HG02759 (cell line): Measurements from ENCODE around the gene GPX7.

Experiments
- ATAC-seq: cut with Tn5 transposase; IDR thresholded peaks from one replicate; pipeline ENCODE4 v1.9.1; 2021; ENCODE audit warnings: mild to moderate bottlenecking, moderate library complexity; ENCODE audit not compliant: unreplicated experiment

Gene GPX7

GRCh38 chr1:52585474-52585873 lies 16.7 kb upstream of the GPX7 start:
- ATAC-seq: no peak

GRCh38 chr1:52588027-52588426 lies 14.1 kb upstream of the GPX7 start:
- ATAC-seq: no peak

GRCh38 chr1:52588535-52588934 lies 13.6 kb upstream of the GPX7 start:
- ATAC-seq: no peak

- ATAC-seq: no peak
These were observed 11.9 kb upstream of the GPX7 start for GRCh38 chr1:52590266-52590665.

- no peak for ATAC-seq
These were observed 9.4 kb upstream of the GPX7 start for GRCh38 chr1:52592637-52593323.

- ATAC-seq: no peak
These were observed 8.7 kb upstream of the GPX7 start for GRCh38 chr1:52593495-52593894.

- ATAC-seq: no peak
These were observed 7.1 kb upstream of the GPX7 start for GRCh38 chr1:52595061-52595460.

GRCh38 chr1:52597912-52598311 lies 4.3 kb upstream of the GPX7 start:
- no peak for ATAC-seq

GRCh38 chr1:52598729-52599128 lies 3.4 kb upstream of the GPX7 start:
- no peak for ATAC-seq

- ATAC-seq: no peak
These were observed 2.9 kb upstream of the GPX7 start for GRCh38 chr1:52599236-52599635.

GRCh38 chr1:52600533-52601179 lies 1.5 kb upstream of the GPX7 start:
- ATAC-seq: no peak

GRCh38 chr1:52601519-52601918 lies 652 bp upstream of the GPX7 start:
- no peak for ATAC-seq

- ATAC-seq: no peak
These were observed 857 bp downstream of the GPX7 start for GRCh38 chr1:52602856-52603600.

GRCh38 chr1:52603630-52604029 lies 1.5 kb downstream of the GPX7 start:
- no peak for ATAC-seq

GRCh38 chr1:52604063-52604770 lies 2.0 kb downstream of the GPX7 start:
- ATAC-seq: no peak

- ATAC-seq: no peak
These were observed 11.6 kb downstream of the GPX7 start for GRCh38 chr1:52613636-52614373.

GRCh38 chr1:52614671-52615070 lies 12.5 kb downstream of the GPX7 start:
- no peak for ATAC-seq

GRCh38 chr1:52615489-52616042 lies 13.4 kb downstream of the GPX7 start:
- no peak for ATAC-seq

GRCh38 chr1:52621950-52622349 lies 19.8 kb downstream of the GPX7 start:
- ATAC-seq: no peak

- ATAC-seq: no peak
These were observed 21.6 kb downstream of the GPX7 start for GRCh38 chr1:52623812-52624211.
